ENCODE measurements around the gene CRY1. TPM values are rescaled to one million over a fixed set of nuclear protein-coding genes. Genes with fewer than 3 reads are reported as not detected.

The CRY1 gene
- 33.7 and 80.9 TPM in 2 replicates for total RNA-seq (2011; cell fraction: chromatin; rRNA removed; ENCODE audit: low replicate concordance)
- total RNA-seq (2011; cell fraction: nucleolus; rRNA removed), result 18.8 and 19.5 TPM in 2 replicates
- 20.0 and 23.1 TPM in 2 replicates for total RNA-seq (2011; cell fraction: nucleoplasm; rRNA removed)
- 21.8 and 26.0 TPM in 2 replicates for total RNA-seq (2014; rRNA removed)
- total RNA-seq (2014; rRNA removed; fragmentation: Illumina TruSeq; extraction: Trizol), result 26.0 and 29.7 TPM in 2 replicates
- total RNA-seq (2015; rRNA removed; fragmentation: Illumina TruSeq; extraction: Trizol), result 23.3 and 24.9 TPM in 2 replicates
- total RNA-seq (2021), result 32.6 and 34.0 TPM in 2 replicates
- polyA plus RNA-seq (2011; rRNA removed), result 33.3 and 38.2 TPM in 2 replicates
- polyA plus RNA-seq (2011; cell fraction: cytosol; rRNA removed), result 14.3 and 29.4 TPM in 2 replicates
- 54.9 and 80.7 TPM in 2 replicates for polyA plus RNA-seq (2011; cell fraction: nucleus; rRNA removed)
- polyA plus RNA-seq (2012), result 17.6 and 22.2 TPM in 2 replicates
- 22.2 and 26.9 TPM in 2 replicates for polyA plus RNA-seq (2014; fragmentation: Illumina TruSeq; extraction: Trizol)
- polyA plus RNA-seq (2014; fragmentation: Nextera tagmentation; extraction: Ambion mirVana), result 1 to 10 TPM; 8.7 to 9.4 TPM
- 25.2 and 25.8 TPM in 2 replicates for polyA plus RNA-seq (2014; rRNA removed)
- polyA minus RNA-seq (2011; rRNA and poly(A)+ RNA removed), result 24.4 and 30.6 TPM in 2 replicates
- polyA minus RNA-seq (2011; cell fraction: cytosol; rRNA and poly(A)+ RNA removed), result 12.1 and 12.2 TPM in 2 replicates
- 28.9 and 43.4 TPM in 2 replicates for polyA minus RNA-seq (2011; cell fraction: nucleus; rRNA and poly(A)+ RNA removed)
- percentile 75 among the genes with signal in this experiment for Bru-seq, nascent RNA
- percentile 73 among the genes with signal in this experiment for BruChase-seq, experiment 1, labeled RNA remaining after a 2-hour chase
- BruChase-seq, experiment 2, labeled RNA remaining after a 6-hour chase, result percentile 72 among the genes with signal in this experiment
- long read RNA-seq, experiment 1, transcript CRY1-201 (13 exons, 3,267 nt), result major isoform, 144 of 187 reads
- long read RNA-seq, experiment 1, partial matches to known transcripts, result 23 of 187 reads
- long read RNA-seq, experiment 1, other reads (novel, unspliced or antisense), result 20 of 187 reads
- long read RNA-seq, experiment 2, partial matches to known transcripts, result 3 of 6 reads
- long read RNA-seq, experiment 2, other reads (novel, unspliced or antisense), result 2 of 6 reads
- long read RNA-seq, experiment 3, transcript CRY1-201 (13 exons, 3,267 nt), result major isoform, 9 of 16 reads
- long read RNA-seq, experiment 3, partial matches to known transcripts, result 4 of 16 reads
- long read RNA-seq, experiment 3, other reads (novel, unspliced or antisense), result 3 of 16 reads

DNA sequence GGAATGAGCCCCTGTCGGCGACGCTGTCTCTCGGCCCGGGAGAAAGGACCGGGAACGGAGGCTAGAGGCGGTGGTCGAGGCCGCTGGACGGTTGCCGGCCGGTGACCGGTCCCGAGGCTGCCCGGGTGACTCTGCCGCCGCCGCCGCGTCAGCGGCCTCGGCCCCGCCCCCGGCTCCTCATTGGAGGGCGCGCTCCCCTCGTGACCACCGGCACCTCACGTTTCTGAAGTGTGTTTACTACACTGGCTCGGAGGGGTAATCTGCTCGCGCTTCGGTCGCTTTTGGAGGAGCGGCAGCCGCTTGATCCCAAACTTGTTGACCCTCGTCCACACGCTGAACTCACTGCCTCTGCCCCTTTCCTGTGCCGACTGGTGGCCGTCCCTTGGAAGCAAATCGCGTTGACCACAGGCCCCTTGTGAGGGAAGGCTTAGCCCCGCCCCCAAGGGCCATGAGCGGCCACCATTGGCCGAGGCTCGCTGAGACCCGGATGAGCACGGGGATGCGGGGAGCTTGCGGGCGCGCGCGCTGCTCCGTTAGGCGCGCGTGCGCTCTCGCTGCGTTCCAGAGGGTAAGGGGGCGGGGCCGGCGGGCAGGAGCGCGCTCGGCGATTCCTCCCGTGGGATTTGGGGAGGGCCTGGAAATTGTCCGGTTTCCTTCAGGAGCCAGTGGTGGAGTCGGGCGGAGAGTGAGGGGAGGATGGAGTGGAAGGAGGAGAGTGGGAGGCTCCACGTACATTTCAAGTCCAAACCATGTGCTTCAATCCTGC is at the start of gene CRY1:
Gene CRY1, minus strand, starts transcription at position 133 of the 766 bp plus-strand sequence. CDS start 588 bp downstream, outside the sequence.
- H3K9ac ChIP-seq (ENCODE audit: insufficient read depth in 1 of 2, low read depth in 2 of 2, low read length in 2 of 2), result peak within 1 kb of the TSS; percentile 89 to 96
- peak within 1 kb of the TSS; percentile 94 for H3K27ac ChIP-seq (ENCODE audit: extremely low read depth, low read depth, low read length)
- no peaks in the 10 kb centered on the region for H3K27me3 ChIP-seq (ENCODE audit: control insufficient read depth in 2 of 2, insufficient read depth in 2 of 2, low read length in 2 of 2)
- H3K4me2 ChIP-seq (ENCODE audit: insufficient read depth, low read length), result peak within 1 kb of the TSS; percentile 94
- H3K9me3 ChIP-seq (replicated peaks; ENCODE audit: control insufficient read depth, insufficient read depth, low read depth, low read length), result no peaks in the 10 kb centered on the region
- ChIA-PET POLR2A (interaction anchor here (0.6 to 1.5 kb wide), 12 partner anchors 12 to 736 kb away, joined by 3 to 4 read pairs (median 3); partner anchors contain the start of genes POLR3B and TMEM263), CTCF (ENCODE audit: low intra/inter-chr PET ratio) (no interaction called here)
- H3K9me1 ChIP-seq (ENCODE audit: control insufficient read depth, insufficient read depth, low read length), result no peaks in the 10 kb centered on the region
- in situ Hi-C loops (cut with MboI), result no loop called here
- peaks cover 44% of the 10 kb centered on the region for H3K79me2 ChIP-seq (ENCODE audit: control insufficient read depth, insufficient read depth, low read length)
- no TSS peak for BruUV-seq (replicated peaks)
- no peaks in the 10 kb centered on the region for H3K36me3 ChIP-seq (ENCODE audit: control insufficient read depth, insufficient read depth, low read length)
- peaks cover 9 to 11% of the 10 kb centered on the region in 2 experiments; a peak in 4 of 5 replicates for H3K4me1 ChIP-seq (replicated peaks in 1 of 2; ENCODE audit: control insufficient read depth in 2 of 2, insufficient read depth in 2 of 2, low read length in 2 of 2)
- H3K4me3 ChIP-seq, result peak within 1 kb of the TSS; percentile 70
- under 1% methylated on average over 64 of the region's 74 CpGs for WGBS (ENCODE audit: insufficient coverage, low coverage, missing lambda C conversion rate)
- DNase-seq (ENCODE audit: extremely low read depth in 1 of 4, low spot score in 3 of 4) (peak; percentile 95 to 97 (median 96)), ATAC-seq (peak; percentile 95), FAIRE-seq (peak; percentile 86)
- intact Hi-C loops (cut with micrococcal nuclease), result loop anchor here (2.0 kb wide), 1 partner anchor 15 kb away; no protein-coding TSS in a partner anchor
- H2AFZ ChIP-seq (ENCODE audit: low read depth, low read length), result peak within 1 kb of the TSS; percentile 100
- peaks cover 9% of the 10 kb centered on the region for H4K20me1 ChIP-seq (replicated peaks; ENCODE audit: control insufficient read depth, insufficient read depth, low read length)
- TF ChIP-seq HNRNPLL (IDR thresholded peaks at IDR 0.05; ENCODE audit: low read depth, low read length, poor library complexity, severe bottlenecking) (no peak), SOX6 (IDR thresholded peaks at IDR 0.05) (peak; percentile 29; the same call in 1 of the 2 replicates), MTF1 (CRISPR knock-in tag; IDR thresholded peaks at IDR 0.05; ENCODE audit: borderline replicate concordance) (no peak), CHD1 (IDR thresholded peaks at IDR 0.05; ENCODE audit: low read length) (peak; percentile 4), MBD2 (IDR thresholded peaks at IDR 0.05; ENCODE audit: borderline replicate concordance, low read depth) (no peak), RAD51 (IDR thresholded peaks at IDR 0.05; ENCODE audit: borderline replicate concordance, low read depth) (peak; percentile 92), ZBTB8A (IDR thresholded peaks at IDR 0.05; ENCODE audit: partially characterized antibody) (no peak), MIER1 (IDR thresholded peaks at IDR 0.05; ENCODE audit: low read depth) (no peak)
- TF ChIP-seq, protein P1, sequence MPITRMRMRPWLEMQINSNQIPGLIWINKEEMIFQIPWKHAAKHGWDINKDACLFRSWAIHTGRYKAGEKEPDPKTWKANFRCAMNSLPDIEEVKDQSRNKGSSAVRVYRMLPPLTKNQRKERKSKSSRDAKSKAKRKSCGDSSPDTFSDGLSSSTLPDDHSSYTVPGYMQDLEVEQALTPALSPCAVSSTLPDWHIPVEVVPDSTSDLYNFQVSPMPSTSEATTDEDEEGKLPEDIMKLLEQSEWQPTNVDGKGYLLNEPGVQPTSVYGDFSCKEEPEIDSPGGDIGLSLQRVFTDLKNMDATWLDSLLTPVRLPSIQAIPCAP (CRISPR knock-in tag; IDR thresholded peaks at IDR 0.05; ENCODE audit: borderline replicate concordance), result no peak
- TF ChIP-seq, protein P2, sequence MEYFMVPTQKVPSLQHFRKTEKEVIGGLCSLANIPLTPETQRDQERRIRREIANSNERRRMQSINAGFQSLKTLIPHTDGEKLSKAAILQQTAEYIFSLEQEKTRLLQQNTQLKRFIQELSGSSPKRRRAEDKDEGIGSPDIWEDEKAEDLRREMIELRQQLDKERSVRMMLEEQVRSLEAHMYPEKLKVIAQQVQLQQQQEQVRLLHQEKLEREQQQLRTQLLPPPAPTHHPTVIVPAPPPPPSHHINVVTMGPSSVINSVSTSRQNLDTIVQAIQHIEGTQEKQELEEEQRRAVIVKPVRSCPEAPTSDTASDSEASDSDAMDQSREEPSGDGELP (CRISPR knock-in tag; IDR thresholded peaks at IDR 0.05; ENCODE audit: borderline replicate concordance), result peak; percentile 39; the same call in 1 of the 2 replicates
- TF ChIP-seq, protein P3, sequence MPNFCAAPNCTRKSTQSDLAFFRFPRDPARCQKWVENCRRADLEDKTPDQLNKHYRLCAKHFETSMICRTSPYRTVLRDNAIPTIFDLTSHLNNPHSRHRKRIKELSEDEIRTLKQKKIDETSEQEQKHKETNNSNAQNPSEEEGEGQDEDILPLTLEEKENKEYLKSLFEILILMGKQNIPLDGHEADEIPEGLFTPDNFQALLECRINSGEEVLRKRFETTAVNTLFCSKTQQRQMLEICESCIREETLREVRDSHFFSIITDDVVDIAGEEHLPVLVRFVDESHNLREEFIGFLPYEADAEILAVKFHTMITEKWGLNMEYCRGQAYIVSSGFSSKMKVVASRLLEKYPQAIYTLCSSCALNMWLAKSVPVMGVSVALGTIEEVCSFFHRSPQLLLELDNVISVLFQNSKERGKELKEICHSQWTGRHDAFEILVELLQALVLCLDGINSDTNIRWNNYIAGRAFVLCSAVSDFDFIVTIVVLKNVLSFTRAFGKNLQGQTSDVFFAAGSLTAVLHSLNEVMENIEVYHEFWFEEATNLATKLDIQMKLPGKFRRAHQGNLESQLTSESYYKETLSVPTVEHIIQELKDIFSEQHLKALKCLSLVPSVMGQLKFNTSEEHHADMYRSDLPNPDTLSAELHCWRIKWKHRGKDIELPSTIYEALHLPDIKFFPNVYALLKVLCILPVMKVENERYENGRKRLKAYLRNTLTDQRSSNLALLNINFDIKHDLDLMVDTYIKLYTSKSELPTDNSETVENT (CRISPR knock-in tag; IDR thresholded peaks at IDR 0.05), result 0 out of 2 replicates have a peak, but pooled peaks have one; percentile 28

Measured in K562 (cell line).